NCI-H526 treated with DMSO at 0.1 percent for 48 hours (cell line): ENCODE measurements around the gene NADK.

ENCODE experiments used
- DNase-seq: peaks from one replicate; lab custom pipeline; 2025; lab: John Stamatoyannopoulos, UW

Gene NADK

GRCh38 chr1:1786836-1787605 is 8.8 kb upstream of the NADK start:
- no peak for DNase-seq

GRCh38 chr1:1785666-1786065 is 7.4 kb upstream of the NADK start:
- DNase-seq, result no peak

GRCh38 chr1:1784933-1785332 is 6.7 kb upstream of the NADK start:
- no peak for DNase-seq

- DNase-seq, result no peak
Measured at GRCh38 chr1:1783320-1783719, 5.0 kb upstream of the NADK start.

- no peak for DNase-seq
Measured at GRCh38 chr1:1782399-1783221, 4.3 kb upstream of the NADK start.

- no peak for DNase-seq
Measured at GRCh38 chr1:1781526-1781903, 3.2 kb upstream of the NADK start.

GRCh38 chr1:1780598-1781525 is 2.6 kb upstream of the NADK start:
- no peak for DNase-seq

GRCh38 chr1:1779691-1780597 is 1.7 kb upstream of the NADK start:
- no peak for DNase-seq

- no peak for DNase-seq
Measured at GRCh38 chr1:1779320-1779675, 1.0 kb upstream of the NADK start.

- DNase-seq, result peak; percentile 69
Measured at GRCh38 chr1:1778663-1779319, 521 bp upstream of the NADK start.

GRCh38 chr1:1777583-1777899 is 729 bp downstream of the NADK start:
- no peak for DNase-seq

GRCh38 chr1:1776672-1777582 is 1.3 kb downstream of the NADK start:
- DNase-seq, result no peak

- DNase-seq, result no peak
Measured at GRCh38 chr1:1775327-1776226, 2.7 kb downstream of the NADK start.

GRCh38 chr1:1773874-1774273 is 4.4 kb downstream of the NADK start:
- no peak for DNase-seq

- DNase-seq, result no peak
Measured at GRCh38 chr1:1771096-1771495, 7.2 kb downstream of the NADK start.

- no peak for DNase-seq
Measured at GRCh38 chr1:1770102-1770501, 8.2 kb downstream of the NADK start.

- no peak for DNase-seq
Measured at GRCh38 chr1:1768249-1768992, 9.8 kb downstream of the NADK start.

GRCh38 chr1:1764876-1765470 is 13.3 kb downstream of the NADK start:
- no peak for DNase-seq
